OCI-LY1 (cell line): ENCODE results near the gene SMC4.

Experiments used
- H2AFZ ChIP-seq: fragments of 200-600 bp; sonication (generic), shearing (Covaris generic); 2 replicates; pipeline ENCODE4 v1.6.0; 2014; ENCODE audit warnings: antibody characterized with exemption, mild to moderate bottlenecking, low read length
- H3F3A ChIP-seq: fragments of 200-600 bp; sonication (generic), shearing (Covaris generic); 2 replicates; pipeline ENCODE4 v1.6.0; 2014; ENCODE audit warnings: mild to moderate bottlenecking, antibody characterized with exemption, low read length, moderate library complexity; ENCODE audit not compliant: insufficient read depth
- H3K27ac ChIP-seq: fragments of 200-600 bp; sonication (generic); 2 replicates; pipeline ENCODE4 v1.5.1; 2014; ENCODE audit warnings: low read length, mixed run types, mild to moderate bottlenecking, low read depth; ENCODE audit not compliant: poor library complexity, severe bottlenecking
- H3K27me3 ChIP-seq: fragments of 200-600 bp; sonication (generic); 2 replicates; pipeline ENCODE4 v1.6.0; 2014; ENCODE audit warnings: antibody characterized with exemption, mild to moderate bottlenecking, low read length, moderate library complexity; ENCODE audit not compliant: insufficient read depth
- H3K36me3 ChIP-seq: fragments of 200-600 bp; sonication (generic); 2 replicates; pipeline ENCODE4 v1.6.1; 2014; ENCODE audit warnings: mild to moderate bottlenecking, antibody characterized with exemption, low read length, moderate library complexity, mixed read lengths; ENCODE audit not compliant: insufficient read depth
- H3K4me1 ChIP-seq: fragments of 200-600 bp; sonication (generic); 2 replicates; pipeline ENCODE4 v1.5.1; 2014; ENCODE audit warnings: mild to moderate bottlenecking, low read length, moderate library complexity; ENCODE audit not compliant: insufficient read depth, severe bottlenecking
- H3K4me2 ChIP-seq: fragments of 200-600 bp; sonication (generic), shearing (Covaris generic); 2 replicates; pipeline ENCODE4 v1.6.1; 2014; ENCODE audit warnings: low read length
- H3K4me3 ChIP-seq: fragments of 200-600 bp; sonication (generic); 2 replicates; pipeline ENCODE4 v1.5.1; 2014; ENCODE audit warnings: low read length, low read depth, mild to moderate bottlenecking, mixed read lengths; ENCODE audit not compliant: poor library complexity, severe bottlenecking
- H3K79me2 ChIP-seq: fragments of 200-600 bp; shearing (Covaris generic); 2 replicates; pipeline ENCODE4 v1.6.1; 2016; ENCODE audit warnings: mixed run types, low read length, mixed read lengths; ENCODE audit not compliant: insufficient read depth
- H3K9ac ChIP-seq: fragments of 200-600 bp; sonication (generic), shearing (Covaris generic); 2 replicates; pipeline ENCODE4 v1.6.1; 2014; ENCODE audit warnings: mild to moderate bottlenecking, low read length, mixed read lengths
- H3K9me2 ChIP-seq: fragments of 200-600 bp; sonication (generic), shearing (Covaris generic); 2 replicates; pipeline ENCODE4 v1.6.1; 2014; ENCODE audit warnings: low read depth, mild to moderate bottlenecking, low read length, mixed read lengths
- H3K9me3 ChIP-seq: fragments of 200-600 bp; shearing (Covaris generic); 2 replicates; pipeline ENCODE4 v1.6.1; 2014; ENCODE audit warnings: low read length, mixed read lengths
- H4K20me1 ChIP-seq: fragments of 200-600 bp; sonication (generic), shearing (Covaris generic); 2 replicates; pipeline ENCODE4 v1.6.0; 2016; ENCODE audit warnings: mild to moderate bottlenecking, low read length; ENCODE audit not compliant: insufficient read depth
- EZH2 ChIP-seq: fragments of 200-600 bp; sonication (generic), shearing (Covaris generic); IDR thresholded peaks from 2 replicates; pipeline ENCODE4 v1.8.0; 2017; ENCODE audit warnings: borderline replicate concordance, mixed run types, mild to moderate bottlenecking, antibody characterized with exemption, low read length, moderate library complexity, mixed read lengths
- TF ChIP-seq, protein P1 (sequence below): fragments of 200-600 bp; sonication (generic), shearing (Covaris generic); IDR thresholded peaks from 2 replicates; pipeline ENCODE4 v1.5.1; 2017; ENCODE audit warnings: mild to moderate bottlenecking, antibody characterized with exemption, low read length, moderate library complexity, mixed read lengths

The SMC4 gene

DNA sequence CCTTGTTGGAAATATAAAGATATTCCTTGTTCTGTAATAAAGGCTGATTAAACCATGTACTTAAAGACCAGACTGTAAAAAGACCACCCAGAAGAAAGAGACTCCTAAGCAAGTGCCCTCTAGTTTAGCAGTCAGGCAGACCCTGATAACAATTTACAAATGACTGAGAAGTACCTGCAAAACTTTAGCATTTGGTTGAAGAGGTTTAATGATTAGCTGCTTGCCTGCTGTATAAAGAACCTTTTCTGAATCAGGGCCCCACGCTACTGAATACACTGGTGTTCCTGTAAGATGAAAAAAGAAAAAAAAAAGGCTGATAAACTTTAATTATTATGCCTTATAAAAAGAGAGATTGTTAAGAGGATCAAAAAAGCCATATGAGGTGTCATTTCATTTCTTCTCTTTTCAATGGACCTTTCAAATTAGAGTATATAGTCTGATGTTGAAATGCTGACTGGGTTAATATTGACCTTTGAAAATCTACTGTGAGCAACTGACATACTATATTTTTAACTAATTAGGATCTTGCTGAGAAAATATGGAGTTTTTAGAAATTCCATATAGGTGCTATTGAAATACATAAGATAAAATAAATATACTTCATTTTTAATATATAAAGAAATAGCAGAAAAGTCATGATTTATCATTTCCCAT lies 33.5 kb upstream of the SMC4 start:
- Histone ChIP-seq H3K27ac (no peak overlapping the region), H3K79me2 (no peaks in the 10 kb centered on the region), H4K20me1 (no peaks in the 10 kb centered on the region), H3K4me2 (no peak overlapping the region), H3K9ac (no peak overlapping the region), H3K4me1 (peaks cover 27% of the 10 kb centered on the region), H3K4me3 (no peak overlapping the region), H3K36me3 (peaks cover 18% of the 10 kb centered on the region; the same call in 1 of the 2 replicates), H3K9me3 (no peaks in the 10 kb centered on the region), H3F3A (no peaks in the 10 kb centered on the region), H3K9me2 (no peaks in the 10 kb centered on the region), H2AFZ (no peak overlapping the region), H3K27me3 (no peaks in the 10 kb centered on the region)
- TF ChIP-seq EZH2 = no peak
- TF ChIP-seq, protein P1, sequence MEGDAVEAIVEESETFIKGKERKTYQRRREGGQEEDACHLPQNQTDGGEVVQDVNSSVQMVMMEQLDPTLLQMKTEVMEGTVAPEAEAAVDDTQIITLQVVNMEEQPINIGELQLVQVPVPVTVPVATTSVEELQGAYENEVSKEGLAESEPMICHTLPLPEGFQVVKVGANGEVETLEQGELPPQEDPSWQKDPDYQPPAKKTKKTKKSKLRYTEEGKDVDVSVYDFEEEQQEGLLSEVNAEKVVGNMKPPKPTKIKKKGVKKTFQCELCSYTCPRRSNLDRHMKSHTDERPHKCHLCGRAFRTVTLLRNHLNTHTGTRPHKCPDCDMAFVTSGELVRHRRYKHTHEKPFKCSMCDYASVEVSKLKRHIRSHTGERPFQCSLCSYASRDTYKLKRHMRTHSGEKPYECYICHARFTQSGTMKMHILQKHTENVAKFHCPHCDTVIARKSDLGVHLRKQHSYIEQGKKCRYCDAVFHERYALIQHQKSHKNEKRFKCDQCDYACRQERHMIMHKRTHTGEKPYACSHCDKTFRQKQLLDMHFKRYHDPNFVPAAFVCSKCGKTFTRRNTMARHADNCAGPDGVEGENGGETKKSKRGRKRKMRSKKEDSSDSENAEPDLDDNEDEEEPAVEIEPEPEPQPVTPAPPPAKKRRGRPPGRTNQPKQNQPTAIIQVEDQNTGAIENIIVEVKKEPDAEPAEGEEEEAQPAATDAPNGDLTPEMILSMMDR = no peak

DNA sequence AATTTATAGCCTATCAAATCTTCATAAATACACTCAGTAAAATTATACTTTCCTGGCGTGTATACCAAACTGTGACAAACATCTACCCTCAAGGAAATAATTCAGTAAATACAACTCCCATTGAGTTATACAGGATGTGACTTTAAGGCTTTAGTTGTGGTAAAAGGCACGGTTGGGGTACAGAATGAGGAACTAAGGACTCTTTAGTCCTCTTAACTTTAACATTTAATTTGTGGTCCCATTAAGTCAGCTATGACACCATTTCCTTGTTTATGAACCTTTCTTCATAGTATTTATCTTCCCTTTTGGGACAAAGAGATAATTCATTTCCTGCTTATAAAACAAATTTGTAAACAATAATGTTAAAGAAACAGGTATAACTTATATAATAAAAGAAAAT lies 30.6 kb upstream of the SMC4 start:
- H2AFZ ChIP-seq = no peak overlapping the region
- 0 out of 2 replicates have a peak overlapping the region, but pooled peaks have one; percentile 5 for H3K4me2 ChIP-seq
- H3K36me3 ChIP-seq = peaks cover 27% of the 10 kb centered on the region
- no peaks in the 10 kb centered on the region for H3K9me3 ChIP-seq
- no peaks in the 10 kb centered on the region for H3K27me3 ChIP-seq
- H3K27ac ChIP-seq = peak overlapping the region; percentile 80
- H3F3A ChIP-seq = no peaks in the 10 kb centered on the region
- peaks cover 27% of the 10 kb centered on the region for H3K4me1 ChIP-seq
- H3K9ac ChIP-seq = no peak overlapping the region
- H3K79me2 ChIP-seq = no peaks in the 10 kb centered on the region
- TF ChIP-seq, protein P1 = no peak
- TF ChIP-seq EZH2 = no peak
- H3K9me2 ChIP-seq = no peaks in the 10 kb centered on the region
- no peak overlapping the region for H3K4me3 ChIP-seq
- no peaks in the 10 kb centered on the region for H4K20me1 ChIP-seq

GRCh38 chr3:160369784-160370183 lies 29.7 kb upstream of the SMC4 start:
- H3K9ac ChIP-seq = 0 out of 2 replicates have a peak overlapping the region, but pooled peaks have one; percentile 12
- H3K27me3 ChIP-seq = no peaks in the 10 kb centered on the region
- H3K27ac ChIP-seq = peak overlapping the region; percentile 80
- no peaks in the 10 kb centered on the region for H3F3A ChIP-seq
- H3K4me2 ChIP-seq = no peak overlapping the region; the same call in 1 of the 2 replicates
- H3K4me3 ChIP-seq = no peak overlapping the region
- H3K36me3 ChIP-seq = peaks cover 37% of the 10 kb centered on the region
- no peaks in the 10 kb centered on the region for H3K79me2 ChIP-seq
- H2AFZ ChIP-seq = peak overlapping the region; percentile 15; the same call in 1 of the 2 replicates
- no peaks in the 10 kb centered on the region for H3K9me2 ChIP-seq
- no peak for TF ChIP-seq EZH2
- TF ChIP-seq, protein P1 = no peak
- H3K9me3 ChIP-seq = no peaks in the 10 kb centered on the region
- no peaks in the 10 kb centered on the region for H4K20me1 ChIP-seq
- H3K4me1 ChIP-seq = peaks cover 27% of the 10 kb centered on the region
